ENCODE measurements around the gene HLA-DOB.

Gene HLA-DOB

GRCh38 chr6:32816746-32817204, at the start of gene HLA-DOB:
HLA-DOB (minus strand) TSS chr6:32817002; CDS start chr6:32816951, 51 bp downstream.
- DNase-seq (ENCODE audit: low read depth), result no peak

- no peak for DNase-seq (ENCODE audit: low read depth)
Observed at GRCh38 chr6:32865724-32866443, 49.1 kb upstream of the HLA-DOB start.

GRCh38 chr6:32862725-32863124, 45.9 kb upstream of the HLA-DOB start:
- no peak for DNase-seq (ENCODE audit: low read depth)

GRCh38 chr6:32860674-32861073, 43.9 kb upstream of the HLA-DOB start:
- DNase-seq (ENCODE audit: low read depth), result no peak

GRCh38 chr6:32858194-32858593, 41.4 kb upstream of the HLA-DOB start:
- no peak for DNase-seq (ENCODE audit: low read depth)

GRCh38 chr6:32857156-32857891, 40.5 kb upstream of the HLA-DOB start:
- no peak for DNase-seq (ENCODE audit: low read depth)

- no peak for DNase-seq (ENCODE audit: low read depth)
Observed at GRCh38 chr6:32855467-32856174, 38.8 kb upstream of the HLA-DOB start.

GRCh38 chr6:32854376-32855178, 37.8 kb upstream of the HLA-DOB start:
- DNase-seq (ENCODE audit: low read depth), result peak; percentile 44

GRCh38 chr6:32853541-32854375, 37.0 kb upstream of the HLA-DOB start, which contains the start of the genes PSMB9 and TAP1:
PSMB9 (plus strand) TSS chr6:32854192; CDS start chr6:32854230, 38 bp downstream.
TAP1 (minus strand) TSS chr6:32853704; CDS start chr6:32853636, 68 bp downstream.
- DNase-seq (ENCODE audit: low read depth), result peak; percentile 93

GRCh38 chr6:32852844-32853540, 36.2 kb upstream of the HLA-DOB start:
- peak; percentile 34 for DNase-seq (ENCODE audit: low read depth)

- no peak for DNase-seq (ENCODE audit: low read depth)
Observed at GRCh38 chr6:32852018-32852843, 35.4 kb upstream of the HLA-DOB start.

- DNase-seq (ENCODE audit: low read depth), result no peak
Observed at GRCh38 chr6:32851025-32851424, 34.2 kb upstream of the HLA-DOB start.

- no peak for DNase-seq (ENCODE audit: low read depth)
Observed at GRCh38 chr6:32849126-32849525, 32.3 kb upstream of the HLA-DOB start.

GRCh38 chr6:32847795-32848194, 31.0 kb upstream of the HLA-DOB start:
- DNase-seq (ENCODE audit: low read depth), result no peak

GRCh38 chr6:32847004-32847403, 30.2 kb upstream of the HLA-DOB start:
- DNase-seq (ENCODE audit: low read depth), result no peak

- no peak for DNase-seq (ENCODE audit: low read depth)
Observed at GRCh38 chr6:32845384-32845884, 28.6 kb upstream of the HLA-DOB start.

- no peak for DNase-seq (ENCODE audit: low read depth)
Observed at GRCh38 chr6:32844839-32845383, 28.1 kb upstream of the HLA-DOB start.

GRCh38 chr6:32843979-32844838, 27.4 kb upstream of the HLA-DOB start, which contains the start of gene PSMB8:
PSMB8 (minus strand) TSS chr6:32844047; CDS start chr6:32843996, 51 bp downstream.
- peak; percentile 94 for DNase-seq (ENCODE audit: low read depth)
